Measurements from ENCODE around the gene BRD9.
A peak's percentile ranks its signal among the peaks of the same experiment; 100 is the strongest.
"Not testable (repeated sequence)": the region's sequence is repeated elsewhere in the genome, so short reads cannot be mapped to it uniquely, and the experiment has no call there.

Gene BRD9

DNA sequence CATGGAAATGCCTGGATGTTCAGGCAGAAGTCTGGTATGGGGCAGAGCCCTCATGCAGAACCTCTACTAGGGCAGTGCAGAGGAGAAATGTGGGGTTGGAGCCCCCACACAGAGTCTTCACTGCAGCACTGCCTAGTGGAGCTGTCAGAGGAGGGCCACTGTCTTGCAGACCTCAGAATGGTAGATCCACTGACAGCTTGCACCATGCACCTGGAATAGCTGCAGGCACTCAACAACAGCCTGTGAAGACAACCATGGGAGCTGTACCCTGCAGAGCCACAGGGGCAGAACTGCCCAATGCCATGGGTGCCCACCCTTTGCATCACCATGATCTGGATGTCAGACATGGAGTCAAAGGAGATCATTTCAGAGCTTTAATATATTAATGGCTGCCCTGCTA is 37.0 kb upstream of the BRD9 start:
- DNase-seq (ENCODE audit: low read depth), result no peak
- TF ChIP-seq, protein P1, sequence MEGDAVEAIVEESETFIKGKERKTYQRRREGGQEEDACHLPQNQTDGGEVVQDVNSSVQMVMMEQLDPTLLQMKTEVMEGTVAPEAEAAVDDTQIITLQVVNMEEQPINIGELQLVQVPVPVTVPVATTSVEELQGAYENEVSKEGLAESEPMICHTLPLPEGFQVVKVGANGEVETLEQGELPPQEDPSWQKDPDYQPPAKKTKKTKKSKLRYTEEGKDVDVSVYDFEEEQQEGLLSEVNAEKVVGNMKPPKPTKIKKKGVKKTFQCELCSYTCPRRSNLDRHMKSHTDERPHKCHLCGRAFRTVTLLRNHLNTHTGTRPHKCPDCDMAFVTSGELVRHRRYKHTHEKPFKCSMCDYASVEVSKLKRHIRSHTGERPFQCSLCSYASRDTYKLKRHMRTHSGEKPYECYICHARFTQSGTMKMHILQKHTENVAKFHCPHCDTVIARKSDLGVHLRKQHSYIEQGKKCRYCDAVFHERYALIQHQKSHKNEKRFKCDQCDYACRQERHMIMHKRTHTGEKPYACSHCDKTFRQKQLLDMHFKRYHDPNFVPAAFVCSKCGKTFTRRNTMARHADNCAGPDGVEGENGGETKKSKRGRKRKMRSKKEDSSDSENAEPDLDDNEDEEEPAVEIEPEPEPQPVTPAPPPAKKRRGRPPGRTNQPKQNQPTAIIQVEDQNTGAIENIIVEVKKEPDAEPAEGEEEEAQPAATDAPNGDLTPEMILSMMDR (conservative IDR thresholded peaks at IDR 0.05; ENCODE audit: low read depth, low read length), result no peak
- no peak overlapping the region for H3K4me3 ChIP-seq (ENCODE audit: low read length)

DNA sequence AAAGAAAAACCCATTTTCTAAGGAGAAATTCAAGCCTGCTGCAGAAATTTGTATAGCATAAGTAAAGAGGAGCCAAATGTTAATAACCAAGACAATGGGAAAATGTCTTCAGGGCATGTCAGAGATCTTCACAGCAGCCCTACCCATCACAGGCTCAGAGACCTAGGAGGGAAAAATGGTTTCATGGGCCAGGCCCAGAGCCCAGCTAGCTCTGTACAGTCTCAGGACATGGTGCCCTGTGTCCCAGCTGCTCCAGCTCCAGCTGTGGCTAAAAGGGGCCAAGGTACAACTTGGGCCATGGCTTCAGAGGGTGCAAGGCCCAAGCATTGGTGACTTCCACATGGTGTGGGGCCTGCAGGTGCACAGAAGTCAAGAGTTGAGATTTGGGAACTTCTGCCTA is 36.6 kb upstream of the BRD9 start:
- not testable (repeated sequence) for DNase-seq (ENCODE audit: low read depth); H3K4me3 ChIP-seq (ENCODE audit: low read length)

GRCh38 chr5:927172-928015 is 34.8 kb upstream of the BRD9 start:
- TF ChIP-seq, protein P1 (conservative IDR thresholded peaks at IDR 0.05; ENCODE audit: low read depth, low read length), result no peak
- no peak overlapping the region for H3K4me3 ChIP-seq (ENCODE audit: low read length)
- no peak for DNase-seq (ENCODE audit: low read depth)

- peak overlapping the region; percentile 15 for H3K4me3 ChIP-seq (ENCODE audit: low read length)
- TF ChIP-seq, protein P1 (conservative IDR thresholded peaks at IDR 0.05; ENCODE audit: low read depth, low read length), result peak; percentile 47
- no peak for DNase-seq (ENCODE audit: low read depth)
These were observed 34.0 kb upstream of the BRD9 start for GRCh38 chr5:926417-927171.

DNA sequence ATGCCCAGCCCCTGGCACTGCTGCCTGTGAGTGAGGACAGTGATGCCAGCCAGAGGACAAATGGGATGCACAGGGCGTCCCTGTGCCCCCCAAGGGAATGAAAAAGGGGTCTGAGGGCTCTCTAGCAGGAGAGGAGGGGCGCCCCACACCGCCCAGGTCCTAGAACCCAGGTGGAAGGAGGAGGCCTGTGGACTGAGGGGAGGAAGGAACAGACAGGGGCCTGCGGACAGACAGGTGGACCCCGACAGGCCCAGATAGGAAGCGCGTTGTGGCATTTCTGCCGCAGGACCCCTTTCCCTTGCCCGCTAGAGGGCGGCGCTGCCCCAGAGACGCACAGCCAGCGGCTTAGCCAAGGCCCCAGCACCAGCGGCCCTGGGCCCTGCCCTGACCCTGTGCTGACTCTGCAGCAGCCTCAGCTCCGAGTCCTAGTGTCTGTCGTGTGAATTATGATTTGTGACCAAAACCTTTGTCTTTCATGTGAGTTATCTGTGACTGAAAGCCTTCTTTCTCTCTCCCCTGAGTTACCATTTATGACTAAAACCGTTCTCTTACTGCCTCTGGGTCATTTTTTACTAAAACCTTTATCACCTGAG is 30.8 kb upstream of the BRD9 start:
- TF ChIP-seq, protein P1 (conservative IDR thresholded peaks at IDR 0.05; ENCODE audit: low read depth, low read length), result peak; percentile 91
- no peak for DNase-seq (ENCODE audit: low read depth)
- no peak overlapping the region for H3K4me3 ChIP-seq (ENCODE audit: low read length)

GRCh38 chr5:922436-923280 is 30.1 kb upstream of the BRD9 start:
- DNase-seq (ENCODE audit: low read depth), result no peak
- no peak overlapping the region for H3K4me3 ChIP-seq (ENCODE audit: low read length)
- TF ChIP-seq, protein P1 (conservative IDR thresholded peaks at IDR 0.05; ENCODE audit: low read depth, low read length), result no peak
